ENCODE results near the gene PFKFB3.

PFKFB3 gene

GRCh38 chr10:6202098-6202683, 541 bp upstream of the PFKFB3 start (continued):
- no peak for TF ChIP-seq PRDM4 (tag by site-specific recombination; IDR thresholded peaks at IDR 0.05)
- TF ChIP-seq KLF1 (tag by site-specific recombination; IDR thresholded peaks at IDR 0.05): no peak
- TF ChIP-seq HOXC10 (CRISPR knock-in tag; IDR thresholded peaks at IDR 0.05): no peak
- TF ChIP-seq TSHZ1 (tag by site-specific recombination; IDR thresholded peaks at IDR 0.05; ENCODE audit: borderline replicate concordance): no peak
- no peak for TF ChIP-seq ZNF561 (tag by site-specific recombination; IDR thresholded peaks at IDR 0.05; ENCODE audit: borderline replicate concordance)
- TF ChIP-seq REST (tag by site-specific recombination; IDR thresholded peaks at IDR 0.05): no peak
- no peak for TF ChIP-seq PBX3 (CRISPR knock-in tag; IDR thresholded peaks at IDR 0.05)

GRCh38 chr10:6203331-6204062, 765 bp downstream of the PFKFB3 start:
- Histone ChIP-seq H3K4me3 (ENCODE audit: low read depth, low read length) (peak overlapping the region; percentile 62), H3K36me3 (ENCODE audit: control insufficient read depth in 2 of 2, insufficient read depth in 1 of 2, low read length in 2 of 2) (no peaks in the 10 kb centered on the region), H3K27ac (ENCODE audit: extremely low read depth, low read depth, low read length) (peak overlapping the region; percentile 66; the same call in 1 of the 2 replicates), H3K4me1 (ENCODE audit: control insufficient read depth, insufficient read depth, low read length) (peaks cover 16% of the 10 kb centered on the region), H3K9me3 (ENCODE audit: control insufficient read depth, insufficient read depth, low read depth, low read length) (no peaks in the 10 kb centered on the region)
- ChIA-PET CTCF (interaction anchor here (0.6 to 2.2 kb wide), 12 partner anchors 9 to 404 kb away, joined by 3 to 84 read pairs (median 6); no protein-coding TSS in a partner anchor), POLR2A (interaction anchor here (0.6 to 5.1 kb wide), 21 partner anchors 14 to 689 kb away, joined by 3 to 92 read pairs (median 3); no protein-coding TSS in a partner anchor)
- TF ChIP-seq ZFP41 (tag by site-specific recombination; IDR thresholded peaks at IDR 0.05; ENCODE audit: borderline replicate concordance) (no peak), SP3 (tag by site-specific recombination; IDR thresholded peaks at IDR 0.05) (peak; percentile 35; the same call in 1 of the 2 replicates), ZNF747 (tag by site-specific recombination; IDR thresholded peaks at IDR 0.05) (no peak), HOXC10 (CRISPR knock-in tag; IDR thresholded peaks at IDR 0.05) (0 out of 2 replicates have a peak, but pooled peaks have one; percentile 13), ZNF639 (tag by site-specific recombination; IDR thresholded peaks at IDR 0.05) (no peak), ZSCAN30 (tag by site-specific recombination; IDR thresholded peaks at IDR 0.05) (0 out of 2 replicates have a peak, but pooled peaks have one; percentile 26), ZNF366 (tag by site-specific recombination; conservative IDR thresholded peaks at IDR 0.05) (peak; percentile 85), ZNF37A (tag by site-specific recombination; IDR thresholded peaks at IDR 0.05) (no peak), KLF16 (tag by site-specific recombination; IDR thresholded peaks at IDR 0.05) (0 out of 2 replicates have a peak, but pooled peaks have one; percentile 22), GLIS2 (tag by site-specific recombination; IDR thresholded peaks at IDR 0.05) (peak; percentile 76), PATZ1 (tag by site-specific recombination; IDR thresholded peaks at IDR 0.05) (peak; percentile 29; the same call in 1 of the 2 replicates), ZNF701 (tag by site-specific recombination; IDR thresholded peaks at IDR 0.05) (no peak), GLIS1 (tag by site-specific recombination; IDR thresholded peaks at IDR 0.05) (peak; percentile 48), ZNF677 (tag by site-specific recombination; IDR thresholded peaks at IDR 0.05) (0 out of 2 replicates have a peak, but pooled peaks have one; percentile 9)
